HL-60/S4 treated with phorbol 12-myristate 13-acetate at 8.2 ng/mL for 4 days and 3 days (cell line): ENCODE measurements around the gene DPP8.
"Not testable (repeated sequence)": the region's sequence is repeated elsewhere in the genome, so short reads cannot be mapped to it uniquely, and the experiment has no call there.

ENCODE experiments used
- in situ Hi-C: fragments of 300-500 bp; cut with MboI; formaldehyde crosslinking; loops from 2 replicates; pipeline ENCODE4 v1.15.0; 2022; ENCODE audit warnings: low sequenced_read_pairs

The DPP8 gene

GRCh38 chr15:65516997-65517865 lies at the start of gene DPP8:
DPP8 (minus strand) TSS chr15:65517689; CDS start chr15:65512553, 5,136 bp downstream.
- in situ Hi-C loops = no loop called here

- in situ Hi-C loops = no loop called here
Measured at GRCh38 chr15:65561934-65562333, 44.4 kb upstream of the DPP8 start.

- in situ Hi-C loops = no loop called here
Measured at GRCh38 chr15:65559941-65560340, 42.5 kb upstream of the DPP8 start.

GRCh38 chr15:65558997-65559760 lies 41.7 kb upstream of the DPP8 start:
- in situ Hi-C loops = no loop called here

- in situ Hi-C loops = no loop called here
Measured at GRCh38 chr15:65558336-65558735, 40.8 kb upstream of the DPP8 start.

- in situ Hi-C loops = no loop called here
Measured at GRCh38 chr15:65556622-65557021, 39.1 kb upstream of the DPP8 start.

- in situ Hi-C loops = no loop called here
Measured at GRCh38 chr15:65553691-65554090, 36.2 kb upstream of the DPP8 start.

GRCh38 chr15:65552851-65553250 lies 35.4 kb upstream of the DPP8 start:
- in situ Hi-C loops = not testable (repeated sequence)

- in situ Hi-C loops = no loop called here
Measured at GRCh38 chr15:65551183-65551582, 33.7 kb upstream of the DPP8 start.

- in situ Hi-C loops = no loop called here
Measured at GRCh38 chr15:65550681-65551098, 33.2 kb upstream of the DPP8 start.

- in situ Hi-C loops = not testable (repeated sequence)
Measured at GRCh38 chr15:65549288-65549687, 31.8 kb upstream of the DPP8 start.

- in situ Hi-C loops = no loop called here
Measured at GRCh38 chr15:65547841-65548240, 30.4 kb upstream of the DPP8 start.

GRCh38 chr15:65541231-65541820 lies 23.8 kb upstream of the DPP8 start:
- in situ Hi-C loops = no loop called here

- in situ Hi-C loops = no loop called here
Measured at GRCh38 chr15:65540314-65540713, 22.8 kb upstream of the DPP8 start.

GRCh38 chr15:65535192-65535591 lies 17.7 kb upstream of the DPP8 start:
- in situ Hi-C loops = no loop called here

- in situ Hi-C loops = no loop called here
Measured at GRCh38 chr15:65533057-65533756, 15.7 kb upstream of the DPP8 start.

GRCh38 chr15:65532738-65533051 lies 15.2 kb upstream of the DPP8 start:
- in situ Hi-C loops = no loop called here

GRCh38 chr15:65530318-65531111 lies 13.0 kb upstream of the DPP8 start, which contains the start of gene HACD3:
HACD3 (plus strand) TSS chr15:65530463; CDS start chr15:65530632, 169 bp downstream.
- in situ Hi-C loops = no loop called here

GRCh38 chr15:65529762-65530317 lies 12.4 kb upstream of the DPP8 start:
- in situ Hi-C loops = no loop called here
